Fibroblast of skin of abdomen (primary cell): ENCODE measurements around the gene METTL25B.

Source experiments
- DNase-seq: peaks from one replicate; pipeline ENCODE4 v3.0.0-alpha.2; 2013

The METTL25B gene

DNA sequence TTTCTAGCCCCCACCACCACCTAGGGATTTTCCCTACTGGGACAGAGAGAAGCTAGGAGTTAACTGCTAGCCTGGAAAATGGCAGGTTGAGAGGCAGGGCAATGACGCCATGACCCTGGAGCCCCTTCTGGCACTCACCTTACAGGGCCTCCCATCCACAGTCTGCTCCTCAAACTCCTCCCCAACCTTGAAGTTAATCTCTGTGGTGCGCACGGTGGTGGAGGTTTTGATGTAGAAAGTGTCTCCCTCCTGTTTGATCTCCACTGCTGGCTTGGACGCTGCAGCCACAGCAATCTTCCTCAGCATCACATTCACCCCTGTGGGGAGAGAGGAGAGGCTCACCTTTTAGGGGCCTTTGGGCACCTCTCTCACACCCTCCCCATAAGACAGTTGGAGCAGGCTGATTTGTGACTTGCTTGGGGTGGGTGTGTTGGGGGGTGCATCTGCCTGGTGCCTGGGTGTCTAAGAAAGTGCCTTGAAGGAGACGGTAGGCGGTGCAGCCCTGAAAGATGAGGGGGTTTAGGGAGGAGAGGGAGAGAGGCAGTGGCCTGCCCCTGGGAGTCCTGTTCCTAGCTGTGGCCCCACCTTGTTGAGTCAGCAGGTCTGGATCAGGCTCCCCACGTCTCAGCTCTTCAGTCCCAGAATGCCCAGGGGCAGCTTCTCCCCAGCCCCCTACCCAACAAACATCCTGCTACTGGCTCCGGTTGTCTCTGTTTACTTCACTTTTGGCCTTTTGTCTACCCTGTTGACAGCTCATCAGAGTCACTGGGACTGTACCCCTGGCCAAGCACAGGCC lies 27.3 kb upstream of the METTL25B start:
- no peak for DNase-seq

DNA sequence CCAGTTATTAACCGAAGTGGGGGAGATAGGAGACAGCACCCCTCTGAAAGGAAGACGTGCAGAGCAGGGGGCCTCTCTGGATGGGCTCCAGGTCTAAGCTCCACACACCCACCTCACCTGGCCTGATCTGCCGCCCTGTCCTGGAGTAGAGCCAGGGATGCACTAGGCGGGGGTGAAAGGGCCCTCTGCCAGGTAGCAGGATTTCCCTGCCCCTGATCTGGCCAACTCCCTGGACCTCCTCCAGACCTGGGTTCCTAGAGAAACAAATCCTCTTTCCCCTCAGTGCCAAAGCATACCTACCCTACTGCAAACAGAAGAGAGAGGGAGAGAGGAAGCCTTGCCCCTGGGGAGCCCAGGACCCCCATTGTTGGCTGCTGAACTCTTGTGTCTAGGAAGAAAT lies 24.9 kb upstream of the METTL25B start:
- DNase-seq: no peak

DNA sequence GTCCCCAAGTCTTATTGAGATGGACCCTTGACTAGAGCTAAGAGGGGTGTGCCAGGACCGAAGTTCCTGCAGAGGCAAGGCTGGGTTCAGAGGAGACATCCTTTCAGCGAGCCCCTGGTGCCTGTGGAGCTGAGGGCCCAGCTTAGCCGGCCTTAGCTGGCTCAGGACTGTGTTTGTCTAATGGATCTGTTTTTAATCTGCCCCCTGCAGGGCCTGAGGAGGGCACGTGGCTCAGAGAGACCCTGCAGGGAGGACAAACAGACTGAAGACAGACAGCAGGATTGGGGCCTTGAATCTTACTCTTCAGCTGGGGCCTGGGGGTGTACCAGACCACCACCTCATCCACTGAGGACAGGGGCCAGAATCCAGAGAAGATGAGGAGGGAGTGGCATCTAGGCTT lies 24.5 kb upstream of the METTL25B start:
- no peak for DNase-seq

DNA sequence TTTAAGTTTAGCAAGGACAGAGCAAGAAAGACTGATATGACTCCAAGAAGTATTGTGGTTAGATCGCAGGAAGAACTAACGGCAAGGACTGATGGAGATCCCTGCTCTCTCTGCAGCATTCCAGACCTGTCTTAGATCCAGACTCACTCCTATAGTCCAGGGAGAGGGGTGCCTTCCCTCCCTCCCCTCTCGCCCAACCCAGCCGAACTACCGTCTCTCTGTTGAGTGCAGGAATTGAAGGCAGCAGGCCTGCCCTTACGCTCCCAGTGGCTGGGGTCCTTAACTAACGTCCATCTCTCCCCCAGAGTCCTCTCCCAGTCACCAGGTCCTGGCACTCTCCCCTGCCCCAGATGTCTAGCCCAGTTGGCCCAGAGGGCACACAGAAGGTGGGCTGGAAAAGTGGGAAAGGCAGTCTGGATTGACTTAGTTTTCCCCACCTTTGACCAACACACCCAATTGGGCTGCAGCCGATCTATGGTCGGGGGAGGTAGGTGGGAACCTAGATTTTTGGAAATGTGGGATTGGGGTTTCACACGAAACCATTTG lies 24.0 kb upstream of the METTL25B start:
- no peak for DNase-seq

DNA sequence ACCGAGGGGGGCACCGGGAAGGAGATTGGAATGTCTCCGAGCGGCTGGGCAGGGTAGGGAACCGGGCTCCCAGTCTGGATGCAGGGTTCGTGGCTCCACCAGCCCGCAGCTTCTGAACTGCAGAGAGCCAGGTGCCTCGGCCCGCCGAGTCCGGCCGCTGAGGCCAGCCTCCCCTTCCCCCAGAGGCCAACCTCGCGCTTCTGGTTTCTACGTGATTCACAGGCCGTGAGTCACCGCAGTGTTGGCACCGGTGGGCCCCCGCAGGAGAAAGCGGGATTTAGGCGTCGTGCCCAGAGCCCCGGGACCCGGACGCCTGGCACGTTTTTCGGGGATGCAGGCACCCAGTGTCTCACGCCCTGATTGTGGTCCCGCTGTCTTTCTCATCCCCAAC lies 23.3 kb upstream of the METTL25B start:
- DNase-seq: peak; percentile 74

DNA sequence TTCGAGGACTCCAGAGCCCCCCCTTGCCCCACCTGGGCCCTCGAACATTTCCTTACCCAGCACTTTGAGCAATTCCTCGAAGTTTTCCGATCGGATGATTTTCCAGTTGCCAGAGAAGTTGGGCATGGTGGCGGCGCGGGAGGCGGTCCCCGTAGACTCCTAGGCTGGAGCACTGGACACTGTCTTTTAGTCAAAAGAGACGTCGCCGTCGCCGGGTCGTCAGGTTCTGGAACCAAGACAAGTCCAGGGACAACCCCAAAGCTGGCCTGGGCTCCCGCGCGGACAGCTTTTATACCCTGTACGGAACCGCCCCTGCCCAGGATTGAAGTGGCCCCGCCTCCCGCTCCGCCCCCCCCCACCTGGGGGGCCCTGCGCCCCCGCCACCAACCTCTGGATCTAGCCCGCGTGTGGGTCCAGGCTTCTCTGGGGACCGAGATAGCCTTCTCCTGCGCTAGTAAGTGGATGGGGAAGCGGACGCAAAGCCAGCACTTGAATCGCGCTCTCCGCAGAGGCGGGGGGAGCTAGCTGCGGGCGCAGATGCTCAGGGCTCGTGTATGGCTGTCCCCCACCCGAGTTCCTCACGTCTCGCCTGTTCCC lies 22.9 kb upstream of the METTL25B start, which contains the start of gene CRABP2:
CRABP2 (minus strand) TSS at position 263 of the 597 bp plus-strand sequence; CDS start at position 126, 137 bp downstream.
- peak; percentile 71 for DNase-seq

DNA sequence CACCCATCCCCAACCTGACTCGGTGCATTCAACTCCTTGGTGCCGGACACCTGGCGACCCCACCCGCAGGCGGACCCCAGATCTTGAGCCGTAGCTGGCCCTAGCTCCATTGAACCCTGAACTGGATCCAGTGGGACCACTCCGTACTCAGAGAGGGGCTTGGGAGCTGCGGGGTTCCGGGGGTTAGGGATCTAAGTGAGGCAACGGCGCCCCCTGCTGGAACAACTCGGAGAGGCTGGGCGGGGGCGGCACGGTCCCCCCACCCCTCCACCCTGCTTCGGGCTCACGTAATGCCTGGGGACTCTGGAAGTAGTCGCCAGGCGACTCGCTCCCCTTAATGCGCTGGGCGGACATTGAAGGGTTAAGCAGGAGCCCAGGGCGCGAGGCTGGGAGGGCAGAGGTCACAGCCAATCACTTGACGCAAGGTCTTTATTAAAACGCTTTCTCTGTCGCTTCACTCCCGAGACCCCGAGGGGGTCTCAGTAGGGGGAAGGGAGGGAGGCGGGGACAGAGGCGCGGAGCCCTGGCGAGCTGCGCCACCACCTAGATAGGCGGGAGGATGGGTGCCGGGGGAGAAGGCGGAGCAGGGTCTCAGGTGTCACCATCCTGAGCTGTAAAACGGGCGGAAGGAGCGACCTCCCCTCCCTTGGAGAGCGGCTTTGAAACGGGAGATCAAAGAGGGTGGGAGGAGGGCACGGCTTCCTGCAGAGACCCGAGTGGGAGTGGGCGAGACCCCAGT lies 22.2 kb upstream of the METTL25B start:
- peak; percentile 78 for DNase-seq

DNA sequence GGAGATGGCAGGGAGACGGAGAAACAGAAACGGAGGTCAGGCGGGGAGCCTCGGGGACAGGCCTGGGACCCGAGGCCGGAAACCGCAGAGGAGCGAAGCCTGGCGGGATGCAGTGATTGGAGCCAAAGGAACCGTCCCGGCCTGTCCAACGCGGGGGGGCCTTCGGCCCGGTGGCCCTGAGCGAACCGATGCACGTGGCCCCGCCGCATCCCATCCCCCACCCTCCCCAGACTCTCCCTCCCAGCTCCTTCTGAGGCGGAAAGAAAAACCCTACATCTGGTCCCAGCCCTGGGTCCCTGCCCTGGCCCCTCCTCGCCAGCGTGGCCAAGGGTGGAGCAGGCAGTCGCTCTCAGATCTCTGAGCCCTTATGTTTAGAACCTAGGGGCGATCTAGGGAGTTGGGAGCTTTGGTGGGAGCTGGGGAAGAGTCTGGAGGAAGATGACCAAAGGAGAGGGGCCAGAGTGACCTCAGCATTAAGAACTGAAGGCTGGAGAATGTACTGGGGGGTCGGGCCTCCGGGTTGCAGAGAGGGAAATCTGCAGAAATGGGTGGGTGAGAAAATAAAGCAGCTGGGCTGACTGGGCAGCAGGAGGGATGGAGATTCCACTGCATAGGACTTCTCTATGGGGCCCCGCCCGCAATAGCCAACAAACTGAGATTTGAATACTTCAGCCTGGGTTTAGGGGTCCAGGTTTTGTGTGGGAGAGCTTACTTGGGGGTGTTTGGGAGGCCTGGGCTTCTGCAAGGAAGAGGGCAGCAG lies 21.4 kb upstream of the METTL25B start:
- DNase-seq: peak; percentile 88

DNA sequence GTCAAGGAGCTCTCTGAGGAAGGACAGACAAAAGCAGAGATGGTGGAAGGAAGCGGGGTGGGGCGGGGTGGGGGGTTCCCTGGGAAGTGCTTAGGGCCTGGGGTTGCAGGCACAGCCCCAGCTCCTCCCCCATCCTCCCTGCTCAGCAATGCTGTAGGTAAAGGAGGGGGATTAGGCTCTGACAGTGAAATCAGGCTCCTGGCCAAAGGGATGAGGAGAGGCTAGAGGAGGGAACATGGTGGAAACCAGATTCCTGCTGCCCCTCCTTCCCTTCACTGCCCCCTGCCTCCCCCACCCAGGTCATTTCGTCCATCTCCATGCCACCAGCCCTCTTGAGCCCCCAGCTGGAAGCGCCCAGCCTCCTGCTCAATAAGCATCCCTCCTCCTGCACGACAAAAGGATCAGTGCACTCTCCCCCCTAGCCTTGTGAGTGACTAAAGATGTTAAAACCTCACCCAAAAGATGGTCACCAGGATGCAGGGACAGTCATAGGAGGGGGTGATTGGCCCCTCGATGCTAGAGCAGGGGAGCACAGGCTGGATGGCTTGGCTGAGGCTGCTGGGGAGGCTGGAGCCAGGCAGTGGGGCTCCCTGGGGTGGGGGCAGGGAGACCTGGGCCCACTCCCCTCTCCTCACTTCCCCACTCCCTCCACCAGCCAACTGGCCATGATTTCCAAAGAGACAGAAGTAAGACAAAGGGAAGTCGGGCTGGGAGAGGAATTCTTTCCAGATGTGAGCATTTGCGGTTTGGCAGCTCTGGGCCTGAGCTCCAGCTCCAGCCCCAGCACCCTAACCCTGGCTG lies 20.7 kb upstream of the METTL25B start:
- peak; percentile 87 for DNase-seq

DNA sequence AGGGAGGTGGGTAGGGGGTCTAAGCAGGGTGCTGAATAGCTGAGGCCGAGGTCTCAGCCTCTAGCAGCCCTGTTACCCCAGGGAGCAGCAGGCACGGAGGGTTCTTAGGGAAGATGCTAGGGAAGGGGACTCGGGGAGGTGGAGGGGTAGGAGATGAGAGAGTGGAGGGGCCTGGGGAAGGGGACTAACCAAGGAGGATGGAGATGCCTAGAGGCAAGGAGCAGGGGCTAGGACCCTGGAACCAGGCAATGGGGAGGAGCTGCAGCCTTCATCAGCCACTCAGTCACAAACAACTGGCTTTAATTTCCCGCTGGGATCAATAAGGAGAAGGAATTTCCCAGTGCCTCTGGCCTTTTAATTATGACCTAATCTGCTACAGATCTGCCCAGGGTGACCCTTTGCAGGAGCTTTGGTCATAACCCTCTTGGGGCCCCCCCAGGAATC lies 20.0 kb upstream of the METTL25B start:
- peak; percentile 54 for DNase-seq

DNA sequence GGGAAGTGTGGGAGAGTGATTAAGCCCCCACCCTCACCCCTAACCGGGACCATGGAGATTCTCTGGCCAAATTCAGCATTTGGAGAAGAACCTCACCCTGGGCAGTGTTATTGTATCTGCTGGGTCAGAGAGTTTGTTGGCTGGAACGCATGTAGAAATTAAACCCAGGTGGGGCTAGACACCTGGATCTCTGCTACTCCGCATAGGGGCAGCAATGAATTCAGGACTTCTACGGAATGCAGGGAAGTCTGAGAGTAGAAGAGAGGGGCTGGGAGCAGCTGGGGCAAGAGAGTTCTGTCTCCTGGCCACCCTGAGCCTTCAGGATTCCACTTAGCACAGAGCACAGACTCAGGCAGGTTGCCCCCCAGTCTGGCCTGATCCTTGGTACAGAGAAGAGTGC lies 19.2 kb upstream of the METTL25B start:
- no peak for DNase-seq

DNA sequence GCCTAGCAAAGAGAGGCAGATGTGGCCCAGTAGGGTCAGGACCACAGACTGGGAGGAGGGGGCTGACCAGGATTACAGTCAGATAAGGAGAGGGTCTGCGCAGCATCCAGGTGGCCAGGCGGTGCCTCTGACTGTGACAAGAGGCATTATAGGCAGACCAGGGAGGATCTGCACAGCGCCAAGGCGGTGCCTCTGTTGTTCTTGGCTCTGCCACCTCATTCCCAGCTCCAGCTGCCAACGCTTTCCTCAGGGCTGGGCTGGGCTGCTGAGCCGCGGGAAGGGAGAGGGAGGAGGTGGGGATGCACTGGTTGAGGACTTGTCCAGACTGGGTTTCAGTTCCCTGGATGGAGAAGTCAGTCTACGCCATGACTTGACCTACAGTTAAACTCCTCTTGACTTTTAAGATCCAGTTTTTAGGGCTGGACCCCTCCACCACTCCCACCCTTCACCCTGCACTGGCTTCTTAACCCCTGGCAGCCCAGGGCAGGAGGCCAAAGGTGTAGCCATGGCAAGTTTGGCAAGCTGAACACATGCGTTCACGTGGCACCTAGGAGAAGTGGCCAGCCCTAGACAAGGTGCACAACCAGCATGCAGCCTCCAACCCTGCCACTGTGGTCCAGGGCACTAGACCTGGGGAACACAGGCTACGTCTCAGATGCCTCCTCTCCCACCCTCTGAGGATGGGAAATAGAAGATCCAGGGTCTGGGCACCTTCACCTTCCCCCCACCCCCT lies 18.3 kb upstream of the METTL25B start:
- DNase-seq: peak; percentile 48

DNA sequence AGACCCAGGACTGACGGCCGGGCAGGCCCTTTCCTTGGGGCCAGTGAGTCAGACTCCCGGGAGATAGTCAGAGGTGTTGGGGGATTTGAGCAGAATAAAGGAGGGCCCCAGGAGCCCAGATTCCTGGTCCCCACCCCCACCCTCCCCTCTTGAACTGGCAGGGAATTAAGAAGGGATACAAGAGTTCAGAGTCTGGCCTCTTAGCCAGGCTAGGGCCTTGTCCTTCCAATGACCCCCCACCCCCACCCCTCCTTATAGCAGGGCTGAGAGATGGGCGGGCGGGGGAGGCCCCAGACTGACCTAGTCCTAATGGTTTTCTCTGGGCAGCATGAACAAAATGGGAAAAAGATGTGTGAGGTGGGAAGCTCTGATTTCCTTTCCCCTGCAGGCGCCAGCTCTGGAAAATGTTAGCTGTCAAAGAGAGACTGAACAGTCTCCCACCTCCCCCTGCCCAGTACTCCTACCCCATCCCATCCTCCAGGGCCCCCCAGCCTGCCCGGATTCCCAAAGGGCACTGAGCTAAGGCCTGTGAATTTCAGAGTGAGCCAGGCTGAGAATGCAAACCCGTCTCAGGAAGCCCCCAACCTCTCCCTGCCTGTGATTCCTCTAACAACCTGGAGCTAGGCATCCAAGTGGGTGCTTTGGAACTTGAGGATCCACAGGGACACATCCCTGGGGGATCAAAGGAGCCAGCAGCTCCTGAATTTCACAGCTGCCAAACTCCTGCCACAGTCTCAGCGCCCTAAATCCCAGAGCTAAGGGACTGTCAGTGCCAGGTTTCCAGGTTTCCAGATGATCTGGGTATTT lies 17.1 kb upstream of the METTL25B start:
- DNase-seq: peak; percentile 50

DNA sequence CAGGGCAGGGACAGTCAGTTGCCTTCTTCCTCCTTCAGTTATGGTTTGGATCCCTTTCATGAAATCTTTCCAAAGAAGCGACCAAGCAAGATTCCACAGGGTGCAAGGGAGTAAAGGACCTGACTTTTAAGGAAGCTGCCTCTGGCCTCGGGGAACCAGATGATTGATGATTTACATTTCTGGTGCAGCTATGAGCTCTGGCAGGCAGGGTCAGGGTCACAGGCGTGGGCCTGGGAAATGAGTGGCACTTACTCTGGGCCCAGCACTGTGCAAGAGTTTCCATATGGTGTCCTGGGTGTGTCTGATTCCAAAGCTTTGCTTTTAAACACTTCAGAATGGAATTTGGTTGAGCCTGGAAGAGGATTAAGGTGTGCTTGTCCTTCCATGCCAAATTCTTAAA lies 15.6 kb upstream of the METTL25B start:
- DNase-seq: no peak

DNA sequence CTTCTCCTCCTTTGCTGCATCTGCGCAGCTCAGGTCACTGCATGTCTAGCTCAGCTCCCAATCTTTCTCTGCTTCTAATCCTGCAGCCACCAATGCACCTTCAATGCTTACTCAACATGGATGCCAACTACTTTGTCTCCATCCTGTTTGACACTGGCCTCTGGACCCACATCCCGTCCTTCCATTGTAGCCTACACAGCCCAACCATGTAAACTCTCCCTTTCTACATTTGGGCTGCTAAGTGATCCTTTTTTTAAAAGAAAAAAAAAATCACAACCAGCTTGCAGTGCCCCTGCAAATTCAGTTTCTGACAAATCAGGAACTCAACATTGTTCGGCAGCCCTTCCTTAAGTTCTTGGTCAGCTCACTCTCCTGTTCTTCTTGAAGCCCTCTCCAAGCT lies 13.4 kb upstream of the METTL25B start:
- DNase-seq: no peak

DNA sequence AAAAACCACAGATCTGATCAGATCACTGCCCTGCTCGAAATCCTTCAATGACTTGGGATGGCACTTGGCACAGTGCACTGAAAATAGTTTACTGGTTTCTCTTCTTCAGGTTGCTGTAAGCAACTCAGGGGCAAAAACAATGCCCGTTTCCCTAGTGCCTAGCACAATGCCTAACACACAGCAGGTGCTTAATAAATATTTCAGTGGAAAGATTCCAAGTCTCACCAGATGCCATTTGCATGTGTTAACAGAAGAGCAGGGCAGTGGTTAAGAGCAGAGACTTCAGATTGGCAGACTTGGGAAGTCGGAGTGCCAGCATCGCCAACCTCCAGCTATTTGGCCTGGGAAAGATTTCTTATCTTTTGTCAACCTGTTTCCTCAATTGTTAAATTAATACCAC lies 10.9 kb upstream of the METTL25B start:
- no peak for DNase-seq

DNA sequence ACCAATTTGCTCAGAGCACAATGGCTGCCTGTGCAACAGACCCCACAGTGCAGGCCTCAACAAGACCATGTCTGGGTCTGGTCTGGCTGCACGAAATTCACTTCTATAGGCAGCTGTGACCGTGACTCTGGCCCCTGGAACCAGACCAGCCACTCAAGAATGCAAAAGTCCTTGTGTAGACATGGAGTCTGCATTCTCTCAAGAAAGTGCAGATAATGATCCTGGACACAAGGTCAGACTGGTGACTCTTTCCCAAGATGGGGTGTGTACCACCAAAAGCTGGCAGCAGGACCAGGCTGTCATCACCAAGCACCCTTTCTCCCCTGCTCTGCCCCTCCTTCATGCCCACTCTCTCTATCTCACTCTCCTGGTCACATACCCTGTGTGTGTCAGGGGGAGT lies 7.1 kb upstream of the METTL25B start:
- DNase-seq: no peak

DNA sequence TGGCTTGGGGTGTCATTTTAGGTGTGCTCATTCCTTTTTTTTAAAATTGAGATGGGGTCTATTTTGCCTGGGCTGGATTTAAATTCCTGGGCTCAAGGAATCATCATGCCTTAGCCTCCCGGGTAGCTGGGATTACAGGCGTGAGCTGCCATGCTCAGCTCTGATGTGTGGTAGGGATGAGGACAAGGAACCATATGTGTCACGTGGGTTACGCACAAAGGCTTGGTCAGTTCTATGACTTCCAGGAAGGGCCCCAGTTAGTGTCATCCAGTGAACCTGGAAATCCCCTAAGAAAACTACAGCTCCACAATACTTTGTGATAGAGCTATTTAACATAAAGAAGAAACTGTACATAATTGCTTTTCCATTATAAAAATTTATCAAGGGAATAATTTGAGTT lies 6.7 kb upstream of the METTL25B start:
- no peak for DNase-seq

DNA sequence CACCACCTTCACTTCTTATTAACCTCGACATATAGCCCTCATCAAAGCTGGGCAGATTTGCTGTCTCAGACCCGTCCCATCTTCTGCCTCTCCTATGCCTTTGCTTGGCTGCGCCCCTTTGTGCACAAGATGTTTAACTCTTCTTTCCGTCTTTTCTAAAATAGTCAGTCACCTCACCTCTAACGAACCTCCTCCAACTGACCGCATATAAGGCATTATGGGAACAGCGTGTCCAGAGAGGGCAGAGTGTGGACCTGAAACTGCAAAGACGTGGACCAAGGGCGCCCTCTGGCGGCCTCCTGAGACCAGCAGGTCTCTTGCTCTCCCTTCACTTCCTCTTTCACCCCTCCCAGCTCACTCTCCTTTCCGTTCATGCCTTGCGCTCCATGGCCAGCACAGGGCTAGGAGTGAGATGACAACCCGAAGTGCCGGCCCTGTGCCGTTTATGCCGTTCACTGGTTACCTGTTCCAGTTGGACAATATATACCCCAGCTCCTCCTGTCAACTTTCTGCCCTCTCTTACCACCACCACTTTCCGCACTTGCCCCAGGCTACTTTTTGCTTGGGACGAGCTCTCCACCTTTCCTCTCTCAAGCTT lies 2.5 kb upstream of the METTL25B start:
- peak; percentile 81 for DNase-seq
